GM19099 (cell line): ENCODE data around the gene ABCA12.

Experiments
- POLR2A ChIP-seq: IDR thresholded peaks from 3 replicates; pipeline ENCODE4 v1.6.1; 2011; ENCODE audit warnings: low read depth; ENCODE audit not compliant: insufficient read length; ENCODE audit errors: extremely low read depth

The ABCA12 gene

DNA sequence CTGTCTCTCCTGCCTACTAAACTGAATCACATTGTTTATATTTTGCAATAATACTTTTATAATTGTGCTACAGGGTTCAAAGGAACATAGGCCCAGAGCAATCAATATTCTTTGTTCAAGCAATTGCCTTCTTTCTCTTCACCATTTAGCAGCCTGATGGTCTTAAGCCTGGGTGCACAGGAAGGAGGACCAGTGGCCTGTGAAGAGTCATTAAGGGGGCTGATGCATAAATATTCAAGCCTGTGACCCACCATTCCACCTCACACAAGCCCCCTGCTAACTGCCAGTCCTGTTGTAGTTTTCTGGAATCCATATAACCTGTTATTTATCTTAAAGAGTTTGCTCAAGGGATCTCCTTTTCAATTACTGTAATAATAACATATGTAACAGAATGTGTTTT, 56.0 kb downstream of the ABCA12 start:
- no peak for TF ChIP-seq POLR2A

DNA sequence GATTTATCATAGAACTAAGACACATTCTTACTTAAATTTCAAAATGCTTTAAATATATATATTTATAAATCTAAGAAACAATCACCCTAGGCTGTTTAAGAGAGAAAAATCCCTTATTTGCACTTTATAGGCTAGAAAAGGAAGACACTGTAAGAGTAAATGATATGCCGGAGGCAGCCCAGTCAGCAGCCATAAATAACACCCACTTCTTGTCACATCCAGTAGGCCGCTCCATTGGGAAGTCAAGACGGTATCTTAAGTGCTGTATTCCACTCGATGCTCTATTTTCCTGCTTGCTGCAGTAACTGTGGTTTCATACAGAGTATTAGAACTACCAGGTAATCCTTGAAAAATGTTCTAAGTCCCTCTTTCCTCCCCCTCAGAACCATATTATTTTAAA, 57.9 kb downstream of the ABCA12 start:
- no peak for TF ChIP-seq POLR2A

DNA sequence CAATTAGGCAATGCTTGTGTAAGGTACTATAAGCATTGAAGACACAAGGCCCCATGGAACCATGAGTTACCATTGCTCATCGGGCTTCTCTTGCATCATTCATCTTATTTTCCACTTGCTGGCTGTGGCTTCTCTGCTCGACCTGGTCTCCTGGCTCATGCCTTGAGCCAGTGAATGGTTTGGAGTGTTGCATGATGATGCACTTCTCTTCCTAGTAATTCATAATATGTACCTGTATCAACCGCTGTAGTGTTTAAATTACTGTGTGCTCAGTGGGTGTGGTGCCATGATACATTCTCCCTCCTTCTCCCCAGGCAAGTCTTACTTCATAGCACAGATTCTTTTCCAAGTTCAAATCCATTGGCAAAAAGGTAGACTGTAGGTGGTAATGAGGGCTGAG, 66.8 kb downstream of the ABCA12 start:
- no peak for TF ChIP-seq POLR2A

DNA sequence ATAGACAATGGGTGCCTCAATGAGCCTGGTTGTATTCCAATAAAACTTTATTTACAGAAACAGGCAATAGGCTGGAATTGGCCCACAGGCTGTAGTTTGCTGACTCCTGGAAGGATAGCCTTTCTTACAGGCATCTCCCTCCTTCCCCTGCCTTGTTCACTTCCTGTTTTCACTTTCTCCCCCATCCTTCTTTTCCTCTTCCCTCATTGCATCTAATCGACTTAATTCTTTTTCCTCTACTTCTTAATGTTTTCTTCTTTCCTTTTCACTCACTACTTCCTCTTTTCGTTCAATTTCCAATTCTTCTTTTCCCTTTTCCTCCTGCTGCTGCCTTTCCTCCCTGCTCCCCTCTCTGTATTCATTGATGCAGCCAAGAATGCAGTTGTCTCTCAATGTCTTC, 70.0 kb downstream of the ABCA12 start:
- no peak for TF ChIP-seq POLR2A

DNA sequence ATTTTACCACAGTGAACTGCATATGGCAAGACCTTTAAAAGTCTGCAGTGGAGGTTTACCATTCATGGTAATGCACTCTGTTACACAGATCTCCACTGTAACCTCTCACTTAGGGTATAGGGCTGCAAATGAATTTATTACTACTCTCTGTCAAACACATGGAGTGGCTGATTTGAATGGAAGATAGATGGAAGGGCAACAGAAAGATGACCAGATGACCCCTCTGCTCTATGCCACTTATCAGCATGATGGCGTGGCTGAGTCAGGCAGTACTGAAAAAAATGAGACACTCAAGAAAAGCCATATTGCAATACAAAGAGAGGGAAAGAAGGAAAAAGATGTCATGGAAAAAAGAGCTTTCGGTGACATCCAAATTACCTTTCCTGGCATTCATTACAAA, 72.3 kb downstream of the ABCA12 start:
- TF ChIP-seq POLR2A, result no peak

DNA sequence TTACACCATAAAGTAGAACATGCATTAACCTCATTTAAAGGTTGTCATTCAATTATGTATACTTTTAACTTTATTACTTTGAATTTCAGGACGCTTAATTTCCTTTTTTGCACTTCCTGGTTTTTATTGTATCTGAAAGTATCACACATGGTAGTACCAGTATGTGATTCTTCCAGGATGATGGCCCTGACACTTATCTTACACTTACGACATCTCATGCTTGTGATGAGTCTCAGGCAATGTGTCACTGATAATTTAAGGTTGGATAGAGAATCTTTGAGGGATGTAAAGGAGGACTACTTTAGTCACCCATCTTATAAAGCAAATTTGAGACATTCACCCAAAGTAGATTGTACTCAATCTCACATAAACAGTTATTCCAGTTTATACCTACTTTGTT, 74.9 kb downstream of the ABCA12 start:
- no peak for TF ChIP-seq POLR2A

DNA sequence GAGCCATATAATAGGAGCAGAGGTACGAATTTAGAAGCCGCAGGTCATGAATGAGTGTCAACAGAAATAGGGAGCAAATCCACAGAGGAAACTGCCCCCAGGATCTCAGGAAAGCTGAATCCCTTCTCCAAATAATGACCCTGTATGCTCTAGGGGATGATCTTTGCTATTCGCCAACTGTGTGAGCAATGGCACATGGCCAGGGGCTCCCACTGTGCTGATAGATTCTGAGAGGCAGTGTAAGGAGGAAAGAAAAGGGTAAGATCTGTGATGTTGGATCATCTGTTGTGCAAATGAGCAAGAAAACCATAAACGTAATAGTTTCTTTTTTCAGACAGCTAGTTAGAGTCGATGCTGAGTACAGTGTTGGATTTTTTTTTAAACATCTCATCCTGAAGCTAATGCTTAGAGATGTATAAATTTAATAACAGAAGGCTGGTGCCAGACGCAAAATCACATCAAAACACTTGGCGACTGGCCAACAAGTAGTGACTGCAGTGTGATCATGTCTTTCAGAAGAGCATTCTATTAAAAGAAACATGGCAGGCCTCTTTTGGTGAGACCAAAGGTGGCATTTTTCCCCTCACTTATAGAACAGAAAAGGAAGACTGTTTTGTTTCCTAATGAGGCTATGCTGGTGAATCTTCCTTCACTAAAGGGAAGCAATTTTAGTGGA, 77.4 kb downstream of the ABCA12 start:
- TF ChIP-seq POLR2A, result no peak

DNA sequence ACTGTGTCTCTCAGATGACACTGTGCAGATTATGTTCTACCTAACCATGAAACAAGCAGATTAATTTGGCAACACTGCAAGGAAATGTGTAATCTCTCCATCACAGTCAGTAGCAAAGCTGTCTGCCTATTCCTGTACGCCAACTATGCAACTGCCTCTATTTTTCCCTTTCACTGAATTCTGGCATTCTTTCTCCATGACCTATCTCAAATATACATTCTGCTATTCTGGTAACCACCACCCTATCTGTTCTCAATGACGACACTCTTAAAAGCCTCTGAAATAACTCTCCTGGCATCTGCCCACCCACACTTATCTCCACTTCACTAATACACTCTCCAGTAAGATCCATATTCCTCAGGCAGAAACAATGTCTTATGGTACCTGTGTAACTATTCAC, 78.7 kb downstream of the ABCA12 start:
- no peak for TF ChIP-seq POLR2A

DNA sequence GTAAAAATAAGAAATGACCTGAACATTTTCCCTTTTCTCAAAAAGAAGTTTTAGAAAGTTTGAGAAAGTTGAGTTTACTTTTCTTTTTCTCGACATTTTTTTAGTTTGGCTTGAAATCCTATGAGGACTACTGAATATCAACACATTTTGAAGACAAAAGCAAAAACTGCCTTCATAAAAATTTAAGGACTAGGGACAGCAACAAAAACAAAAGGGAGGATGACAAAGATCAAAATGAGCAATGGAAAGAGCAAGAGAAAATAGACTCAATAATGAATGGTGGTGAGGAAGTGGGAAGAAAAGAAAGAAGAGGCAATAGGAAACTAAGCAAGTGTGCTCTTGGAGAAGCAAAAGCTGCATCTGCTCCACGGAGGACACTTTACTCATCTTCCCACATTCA, 82.5 kb downstream of the ABCA12 start:
- no peak for TF ChIP-seq POLR2A

DNA sequence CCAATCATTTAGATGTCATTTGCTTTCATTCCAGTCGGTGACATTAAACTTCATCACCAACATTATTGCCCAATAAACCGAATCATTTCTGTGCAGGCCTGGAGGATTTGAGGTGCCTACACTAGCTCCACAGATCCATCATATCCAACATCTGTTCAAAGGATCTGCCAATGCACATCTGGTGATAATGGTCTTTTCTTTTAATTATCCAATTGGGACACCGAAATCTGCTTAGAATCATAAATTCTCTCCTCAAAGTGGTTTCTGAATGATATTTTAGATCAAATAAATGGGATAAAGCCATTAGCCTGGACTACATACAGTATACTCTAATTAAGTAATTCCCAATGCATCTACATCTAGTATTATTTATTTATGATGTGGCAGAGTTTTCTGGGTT, 85.6 kb downstream of the ABCA12 start:
- TF ChIP-seq POLR2A, result no peak

DNA sequence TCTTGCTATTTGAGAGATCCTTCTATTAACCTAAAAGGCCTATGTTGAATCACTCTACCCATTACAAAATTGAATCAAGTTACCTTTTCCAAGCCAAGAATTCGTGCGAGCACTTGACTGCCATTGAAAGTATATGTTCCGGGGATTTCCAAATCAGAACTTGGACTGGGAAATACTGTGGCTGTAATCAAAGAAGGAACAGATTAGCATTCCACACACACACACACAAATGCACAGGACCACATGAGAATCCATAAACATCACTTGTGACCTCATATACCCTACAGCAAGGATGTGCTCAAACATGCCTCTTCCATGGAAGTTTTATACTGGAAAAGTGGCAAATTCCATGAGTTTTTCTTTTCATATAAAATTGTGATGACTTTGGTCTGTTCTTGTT, 86.0 kb downstream of the ABCA12 start:
- no peak for TF ChIP-seq POLR2A

DNA sequence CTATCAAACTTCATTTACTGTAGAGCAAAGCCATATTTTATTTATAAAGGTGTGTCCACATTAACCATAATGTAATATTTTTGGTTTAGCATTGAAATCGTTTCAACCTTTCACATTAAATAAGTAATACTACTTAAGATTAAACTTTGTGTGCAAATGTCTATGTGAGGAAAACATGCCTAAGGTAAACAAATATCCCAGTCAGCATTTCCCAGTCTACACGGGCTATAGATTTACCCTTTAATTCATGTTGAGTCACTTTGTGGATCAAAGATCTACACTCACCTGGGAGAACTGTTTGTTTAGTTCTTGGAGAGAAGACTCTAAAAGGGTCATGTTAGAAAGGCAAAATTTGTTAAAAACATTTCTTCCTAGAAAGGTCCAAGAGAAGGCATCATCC, 89.1 kb downstream of the ABCA12 start:
- no peak for TF ChIP-seq POLR2A

DNA sequence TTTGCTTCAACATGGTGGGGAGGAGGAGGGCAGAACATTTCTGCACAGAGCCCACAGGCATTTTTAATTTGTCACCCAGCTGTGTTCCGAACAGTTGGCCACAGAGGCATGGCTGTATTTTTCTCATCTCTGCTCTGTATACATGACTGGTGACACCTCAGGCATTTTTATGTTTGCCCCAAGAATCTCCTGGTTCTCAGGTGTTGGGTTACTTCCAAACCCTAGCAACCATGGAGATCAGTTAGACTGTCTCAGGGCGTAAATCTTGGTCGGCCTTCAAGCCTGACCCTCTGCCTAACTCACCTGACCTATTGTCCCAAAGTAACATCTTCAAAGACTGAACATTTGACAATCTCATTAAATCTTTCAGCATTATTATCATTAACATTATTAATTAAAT, 100.0 kb downstream of the ABCA12 start:
- no peak for TF ChIP-seq POLR2A

DNA sequence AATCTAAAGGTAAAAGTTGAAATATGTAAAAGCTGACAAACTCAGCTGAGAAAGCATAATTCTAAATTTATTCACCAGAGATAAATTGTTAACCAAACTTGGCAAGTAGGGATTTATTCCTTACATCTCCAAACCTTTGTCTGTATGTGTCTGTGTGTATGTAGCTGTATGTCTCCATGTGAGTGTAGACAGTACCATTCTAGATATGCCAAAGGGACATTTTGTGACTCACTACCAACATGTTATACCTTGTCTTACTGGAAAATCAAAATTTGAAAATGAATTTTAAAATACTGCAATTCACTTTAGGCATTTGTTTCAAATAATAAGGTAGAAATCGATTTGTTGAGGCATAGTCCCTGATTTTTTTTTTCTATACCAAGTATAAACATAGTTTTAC, 102.1 kb downstream of the ABCA12 start:
- no peak for TF ChIP-seq POLR2A

DNA sequence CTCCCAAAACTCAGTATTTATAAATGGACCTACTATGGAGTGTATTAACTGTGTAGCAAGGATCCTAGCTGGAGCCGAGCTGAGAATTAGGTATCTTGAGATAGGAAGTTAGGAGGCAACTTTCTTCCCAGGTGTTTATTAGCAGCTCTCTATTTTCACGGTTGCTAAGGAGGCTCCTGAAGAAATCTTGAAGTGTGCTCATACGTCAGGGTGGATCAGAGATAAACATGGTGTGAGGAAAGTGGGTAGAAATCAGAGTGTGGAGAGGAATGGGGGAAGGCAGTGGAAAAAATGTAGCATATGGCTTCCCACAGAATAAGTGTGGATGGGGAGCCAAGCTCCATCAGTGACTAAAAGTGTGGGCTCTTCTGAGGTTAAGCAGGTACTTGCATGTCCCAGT, 104.3 kb downstream of the ABCA12 start:
- no peak for TF ChIP-seq POLR2A

DNA sequence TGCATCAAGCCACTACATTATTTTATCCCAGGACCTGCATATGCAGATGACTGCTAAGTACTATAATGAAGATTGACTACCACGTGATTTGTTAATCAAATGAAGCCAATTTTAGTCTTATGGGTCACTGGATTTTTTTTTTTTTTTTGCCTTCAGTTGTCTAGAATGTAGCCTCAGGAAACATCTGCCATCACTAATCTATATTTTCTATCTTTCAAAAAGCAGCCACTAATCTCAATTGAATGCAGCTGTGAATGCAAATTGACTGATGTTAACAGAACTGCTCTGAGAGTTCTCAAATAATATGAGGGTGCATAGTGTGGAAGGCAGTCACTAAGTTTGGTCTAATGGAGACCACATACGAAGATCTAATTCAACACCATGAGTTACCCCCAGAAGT, 106.3 kb downstream of the ABCA12 start:
- TF ChIP-seq POLR2A, result no peak

DNA sequence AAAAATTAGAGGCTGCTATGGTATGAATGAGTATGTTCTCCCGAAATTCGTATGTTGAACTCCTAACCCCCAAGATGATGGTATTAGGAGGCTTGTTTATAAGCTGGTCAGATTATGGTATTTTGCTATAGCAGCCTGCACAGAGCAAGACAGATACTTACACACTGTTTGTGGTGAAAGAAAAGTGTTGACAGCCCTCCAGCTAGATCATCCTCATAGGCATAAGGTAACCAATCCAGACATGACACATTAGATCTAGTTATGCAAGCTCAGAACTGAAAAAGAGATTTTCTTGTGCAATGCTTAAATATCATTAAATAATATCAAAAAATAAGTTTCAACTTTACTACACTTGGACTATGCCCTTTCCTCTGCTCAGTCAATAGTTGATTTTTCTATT, 107.1 kb downstream of the ABCA12 start:
- no peak for TF ChIP-seq POLR2A

DNA sequence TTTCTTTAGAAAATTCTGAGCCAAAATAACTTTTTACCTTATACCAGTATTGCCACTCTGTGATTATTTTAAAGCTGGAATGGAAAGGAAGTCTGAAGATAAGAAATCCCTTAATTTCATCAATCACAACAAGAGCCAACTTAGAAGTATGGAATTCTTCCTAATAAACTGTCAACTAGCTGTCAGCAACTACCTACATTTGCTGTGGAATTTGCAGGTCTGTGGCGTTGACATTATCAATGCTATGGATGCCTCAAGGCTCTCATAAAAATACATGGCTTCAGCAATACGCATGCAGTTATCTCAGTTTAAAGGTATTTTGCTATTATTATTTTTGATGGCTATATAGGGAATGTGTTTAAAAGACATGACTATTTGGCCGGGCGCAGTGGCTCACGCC, 108.5 kb downstream of the ABCA12 start:
- TF ChIP-seq POLR2A, result no peak

DNA sequence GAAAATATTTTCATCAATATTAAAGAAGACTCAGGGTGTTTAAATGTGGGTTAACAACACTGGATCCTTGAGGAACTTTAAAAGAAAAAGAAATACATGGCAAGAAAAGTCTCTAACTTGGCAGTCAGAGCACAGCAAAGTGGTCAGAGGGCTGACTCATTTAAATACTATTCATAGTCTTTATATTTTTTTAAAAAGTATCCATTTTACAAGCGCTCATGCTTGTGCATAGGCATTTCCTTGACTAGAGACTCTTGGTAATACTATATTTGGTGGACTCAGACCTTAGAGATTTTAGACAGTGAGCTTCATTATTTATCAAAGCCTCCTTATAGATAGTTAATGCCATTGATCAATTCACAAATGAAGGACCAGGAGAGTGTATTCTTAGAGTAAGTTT, 110.2 kb downstream of the ABCA12 start:
- TF ChIP-seq POLR2A, result no peak

DNA sequence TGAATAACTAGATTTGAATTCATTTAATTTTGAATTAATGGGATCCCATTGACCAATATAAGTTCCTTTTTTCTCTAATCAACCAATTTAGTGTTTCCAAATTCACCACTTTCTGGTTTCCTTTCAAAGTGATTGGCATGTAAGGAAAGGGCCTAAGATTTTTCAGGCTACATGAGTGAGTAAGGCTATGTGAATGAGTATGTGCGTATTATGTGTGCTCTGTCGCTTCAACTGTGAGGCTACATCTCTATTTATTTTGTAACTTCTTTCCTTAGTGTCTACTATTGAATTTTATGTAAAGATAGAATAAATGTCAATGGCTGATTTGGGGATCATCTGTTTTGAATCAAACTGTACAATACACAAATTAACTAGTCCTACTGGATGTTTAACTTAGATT, 110.6 kb downstream of the ABCA12 start:
- no peak for TF ChIP-seq POLR2A
